Measurements from ENCODE around the gene MPO. TPM values are rescaled to one million over a fixed set of nuclear protein-coding genes. Genes with fewer than 3 reads are reported as not detected.

Gene MPO
- total RNA-seq, 4 donors from 2014 or later = 1.7 TPM; not detected in 3

DNA sequence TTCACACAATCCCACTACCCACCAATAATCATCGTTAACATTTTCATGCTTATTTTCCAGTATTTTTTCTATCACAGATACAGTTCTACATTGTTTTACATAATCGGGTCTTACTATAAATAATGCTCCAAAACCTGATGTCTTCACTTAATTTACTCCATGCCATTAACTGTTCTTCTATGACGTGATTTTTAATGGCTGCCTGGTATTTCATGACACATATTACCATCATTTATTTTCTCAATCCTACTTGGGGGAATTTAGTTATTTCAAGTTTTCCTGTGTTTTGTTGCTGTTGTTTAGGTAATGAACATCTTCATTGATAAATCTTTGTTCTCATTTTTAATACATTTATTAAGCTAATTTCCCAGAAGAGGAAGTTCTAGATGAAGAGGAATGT, 27.7 kb downstream of the MPO start:
- no peaks in the 10 kb centered on the region for H3K9me3 ChIP-seq
- H3K27me3 ChIP-seq = no peaks in the 10 kb centered on the region
- H3K4me3 ChIP-seq = no peak overlapping the region
- H3K36me3 ChIP-seq = no peaks in the 10 kb centered on the region
- no peak for TF ChIP-seq POLR2A (IDR thresholded peaks at IDR 0.05)
- TF ChIP-seq, protein P1, sequence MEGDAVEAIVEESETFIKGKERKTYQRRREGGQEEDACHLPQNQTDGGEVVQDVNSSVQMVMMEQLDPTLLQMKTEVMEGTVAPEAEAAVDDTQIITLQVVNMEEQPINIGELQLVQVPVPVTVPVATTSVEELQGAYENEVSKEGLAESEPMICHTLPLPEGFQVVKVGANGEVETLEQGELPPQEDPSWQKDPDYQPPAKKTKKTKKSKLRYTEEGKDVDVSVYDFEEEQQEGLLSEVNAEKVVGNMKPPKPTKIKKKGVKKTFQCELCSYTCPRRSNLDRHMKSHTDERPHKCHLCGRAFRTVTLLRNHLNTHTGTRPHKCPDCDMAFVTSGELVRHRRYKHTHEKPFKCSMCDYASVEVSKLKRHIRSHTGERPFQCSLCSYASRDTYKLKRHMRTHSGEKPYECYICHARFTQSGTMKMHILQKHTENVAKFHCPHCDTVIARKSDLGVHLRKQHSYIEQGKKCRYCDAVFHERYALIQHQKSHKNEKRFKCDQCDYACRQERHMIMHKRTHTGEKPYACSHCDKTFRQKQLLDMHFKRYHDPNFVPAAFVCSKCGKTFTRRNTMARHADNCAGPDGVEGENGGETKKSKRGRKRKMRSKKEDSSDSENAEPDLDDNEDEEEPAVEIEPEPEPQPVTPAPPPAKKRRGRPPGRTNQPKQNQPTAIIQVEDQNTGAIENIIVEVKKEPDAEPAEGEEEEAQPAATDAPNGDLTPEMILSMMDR (IDR thresholded peaks at IDR 0.05) = no peak
- peaks cover 0 to 12% (median 7%) of the 10 kb centered on the region in 4 donors for H3K4me1 ChIP-seq
- no peak for DNase-seq
- no peak overlapping the region for H3K27ac ChIP-seq

DNA sequence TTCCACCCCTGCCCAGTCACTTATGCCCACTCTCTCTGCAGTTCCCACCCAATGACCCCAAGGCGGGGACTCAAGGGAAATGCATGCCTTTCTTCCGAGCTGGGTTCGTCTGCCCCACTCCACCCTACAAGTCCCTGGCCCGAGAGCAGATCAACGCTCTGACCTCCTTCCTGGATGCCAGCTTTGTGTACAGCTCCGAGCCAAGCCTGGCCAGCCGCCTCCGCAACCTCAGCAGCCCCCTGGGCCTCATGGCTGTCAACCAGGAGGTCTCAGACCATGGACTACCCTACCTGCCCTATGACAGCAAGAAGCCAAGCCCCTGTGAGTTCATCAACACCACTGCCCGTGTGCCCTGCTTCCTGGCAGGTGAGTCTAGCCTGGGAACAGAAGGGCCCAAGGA, 28.6 kb downstream of the MPO start:
- no peaks in the 10 kb centered on the region for H3K36me3 ChIP-seq
- TF ChIP-seq, protein P1 (IDR thresholded peaks at IDR 0.05) = no peak
- TF ChIP-seq POLR2A (IDR thresholded peaks at IDR 0.05) = no peak
- H3K4me3 ChIP-seq = no peak overlapping the region
- peaks cover 0 to 19% (median 9%) of the 10 kb centered on the region in 4 donors for H3K4me1 ChIP-seq
- H3K9me3 ChIP-seq = no peaks in the 10 kb centered on the region
- no peak overlapping the region for H3K27ac ChIP-seq
- H3K27me3 ChIP-seq = no peaks in the 10 kb centered on the region
- DNase-seq = no peak

DNA sequence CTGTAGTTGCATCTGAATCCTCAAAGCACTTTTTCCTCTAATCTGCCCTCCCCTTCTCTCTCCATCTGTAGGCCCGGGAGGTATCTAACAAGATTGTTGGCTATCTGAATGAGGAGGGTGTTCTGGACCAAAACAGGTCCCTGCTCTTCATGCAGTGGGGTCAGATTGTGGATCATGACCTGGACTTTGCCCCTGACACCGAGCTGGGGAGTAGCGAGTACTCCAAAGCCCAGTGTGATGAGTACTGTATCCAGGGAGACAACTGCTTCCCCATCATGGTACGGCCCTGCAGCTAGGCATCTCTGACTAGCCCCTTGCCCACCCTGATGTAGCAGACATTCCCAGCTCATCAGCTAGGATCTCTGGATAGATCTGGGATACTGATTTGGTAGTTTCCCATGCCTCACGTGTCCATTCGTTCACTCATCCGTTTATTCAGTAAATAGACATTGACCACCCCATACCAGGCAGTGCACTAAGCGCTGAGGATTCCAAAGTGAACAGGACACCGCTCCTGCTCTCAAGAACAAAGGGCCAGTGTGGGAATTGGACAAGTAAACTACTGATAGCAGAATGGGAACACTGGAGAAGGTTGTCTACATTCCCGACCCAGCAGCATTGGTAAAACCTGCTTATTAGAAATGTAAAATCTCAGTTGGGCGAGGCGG, 30.3 kb downstream of the MPO start:
- DNase-seq = no peak
- Histone ChIP-seq H3K36me3 (no peaks in the 10 kb centered on the region), H3K27me3 (no peaks in the 10 kb centered on the region), H3K9me3 (no peaks in the 10 kb centered on the region), H3K27ac (no peak overlapping the region), H3K4me1 (peaks cover 0 to 31% (median 9%) of the 10 kb centered on the region in 4 donors), H3K4me3 (no peak overlapping the region)
- no peak for TF ChIP-seq POLR2A (IDR thresholded peaks at IDR 0.05)
- TF ChIP-seq, protein P1 (IDR thresholded peaks at IDR 0.05) = no peak

DNA sequence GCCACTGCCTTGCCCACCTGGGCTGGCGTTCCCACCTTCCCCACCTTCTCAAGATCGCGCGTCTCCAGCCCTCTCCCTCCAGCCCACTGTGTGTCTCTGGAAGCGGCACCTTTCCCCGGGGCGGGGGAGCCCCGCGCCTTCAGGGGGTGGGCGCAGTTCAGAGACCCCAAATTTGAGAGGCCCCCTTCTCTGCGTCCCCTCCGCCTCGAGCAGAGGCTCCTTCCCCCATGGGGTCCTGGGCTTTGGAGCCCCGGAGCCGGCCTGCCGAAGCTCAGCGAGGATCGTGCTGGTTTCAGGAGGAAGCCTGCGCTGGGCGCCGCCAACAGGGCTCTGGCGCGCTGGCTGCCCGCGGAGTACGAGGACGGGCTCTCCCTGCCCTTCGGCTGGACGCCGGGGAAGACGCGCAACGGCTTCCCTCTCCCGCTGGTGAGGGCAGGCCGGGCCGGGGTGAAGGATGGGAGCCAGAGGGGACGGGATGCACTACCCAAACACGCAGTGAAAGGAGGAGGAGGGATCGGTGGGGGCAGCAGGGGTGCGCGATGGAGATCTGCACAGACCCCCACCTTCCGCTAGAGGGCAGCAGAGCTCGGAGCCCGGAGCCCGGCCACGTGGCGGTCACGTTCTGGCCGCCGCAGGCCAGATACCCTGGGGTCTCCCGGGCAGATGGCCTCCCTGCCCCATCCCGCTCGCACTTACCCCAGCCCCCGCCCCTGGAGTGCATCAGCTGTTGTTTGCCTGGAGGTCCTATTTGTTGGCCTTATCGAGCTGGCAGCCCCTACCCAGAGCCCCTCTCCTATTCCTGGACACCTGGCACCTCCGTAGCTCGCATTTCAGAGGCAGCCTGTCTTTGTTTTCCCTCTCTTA, 31.2 kb downstream of the MPO start:
- H3K4me1 ChIP-seq = peaks cover 0 to 31% (median 9%) of the 10 kb centered on the region in 4 donors
- no peaks in the 10 kb centered on the region for H3K9me3 ChIP-seq
- H3K36me3 ChIP-seq = no peaks in the 10 kb centered on the region
- peak overlapping the region; percentile 45 to 63 (median 54) for H3K4me3 ChIP-seq
- H3K27ac ChIP-seq = peak overlapping the region in 3 of 4 donors; percentile 5 to 46 (median 40)
- no peaks in the 10 kb centered on the region for H3K27me3 ChIP-seq
- DNase-seq = peak; percentile 59 to 82 (median 82)
- no peak for TF ChIP-seq POLR2A (IDR thresholded peaks at IDR 0.05)
- TF ChIP-seq, protein P1 (IDR thresholded peaks at IDR 0.05) = peak; percentile 31 to 97 (median 87)

DNA sequence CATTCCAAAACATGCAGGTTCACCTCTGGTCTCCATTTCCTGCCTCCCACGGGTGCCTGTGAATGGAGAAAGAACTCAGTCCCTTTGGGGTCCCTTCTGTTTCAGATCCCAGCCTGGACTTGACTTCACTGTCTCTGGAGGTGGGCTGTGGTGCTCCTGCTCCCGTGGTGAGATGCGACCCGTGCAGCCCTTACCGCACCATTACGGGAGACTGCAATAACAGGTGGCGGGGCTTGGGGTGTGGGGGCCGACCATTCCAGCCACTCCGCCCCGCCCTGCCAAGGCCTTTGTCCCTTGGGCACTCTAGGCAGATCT, 31.8 kb downstream of the MPO start:
- no peaks in the 10 kb centered on the region for H3K36me3 ChIP-seq
- peaks cover 0 to 31% (median 9%) of the 10 kb centered on the region in 4 donors for H3K4me1 ChIP-seq
- H3K4me3 ChIP-seq = peak overlapping the region in 3 of 4 donors; percentile 53 to 63 (median 55)
- H3K27me3 ChIP-seq = no peaks in the 10 kb centered on the region
- peak in 1 of 3 donors; percentile 57 for DNase-seq
- TF ChIP-seq, protein P1 (IDR thresholded peaks at IDR 0.05) = no peak
- TF ChIP-seq POLR2A (IDR thresholded peaks at IDR 0.05) = peak in 1 of 2 donors; percentile 30
- H3K9me3 ChIP-seq = no peaks in the 10 kb centered on the region
- H3K27ac ChIP-seq = peak overlapping the region in 1 of 4 donors; percentile 40

All from Peyer's patch (tissue), 4 donors.